ENCODE data around the gene PRAMEF14. TPM values are rescaled to one million over a fixed set of nuclear protein-coding genes. Genes with fewer than 3 reads are reported as not detected.

Gene PRAMEF14
- polyA plus RNA-seq, 1 donor, result not detected

Other genes starting within 250 kb of the PRAMEF14 start
- gene HNRNPCL2, start 230.3 kb downstream of the PRAMEF14 start, polyA plus RNA-seq (ENCODE audit: insufficient read length), result 0.18 TPM
- not detected for gene PRAMEF26, start 191.1 kb downstream of the PRAMEF14 start, polyA plus RNA-seq (ENCODE audit: insufficient read length)
- not detected for gene HNRNPCL4, start 181.5 kb downstream of the PRAMEF14 start, polyA plus RNA-seq (ENCODE audit: insufficient read length)
- gene PRAMEF9, start 175.3 kb downstream of the PRAMEF14 start, polyA plus RNA-seq (ENCODE audit: insufficient read length), result not detected
- gene PRAMEF13, start 145.7 kb downstream of the PRAMEF14 start, polyA plus RNA-seq (ENCODE audit: insufficient read length), result not detected
- not detected for gene PRAMEF18, start 121.0 kb downstream of the PRAMEF14 start, polyA plus RNA-seq (ENCODE audit: insufficient read length)
- not detected for gene PRAMEF5, start 92.9 kb downstream of the PRAMEF14 start, polyA plus RNA-seq (ENCODE audit: insufficient read length)
- not detected for gene PRAMEF8, start 62.0 kb downstream of the PRAMEF14 start, polyA plus RNA-seq (ENCODE audit: insufficient read length)
- gene PRAMEF33, start 43.6 kb downstream of the PRAMEF14 start, polyA plus RNA-seq (ENCODE audit: insufficient read length), result not detected
- gene PRAMEF15, start 31.6 kb downstream of the PRAMEF14 start, polyA plus RNA-seq (ENCODE audit: insufficient read length), result not detected
- not detected for gene PRAMEF19, start 24.8 kb upstream of the PRAMEF14 start, polyA plus RNA-seq (ENCODE audit: insufficient read length)
- gene PRAMEF17, start 42.5 kb upstream of the PRAMEF14 start, polyA plus RNA-seq (ENCODE audit: insufficient read length), result not detected
- not detected for gene PRAMEF20, start 63.3 kb upstream of the PRAMEF14 start, polyA plus RNA-seq (ENCODE audit: insufficient read length)
- 31.8 TPM for gene LRRC38, start 166.9 kb upstream of the PRAMEF14 start, polyA plus RNA-seq (ENCODE audit: insufficient read length)
- gene PDPN, start 236.7 kb upstream of the PRAMEF14 start, polyA plus RNA-seq (ENCODE audit: insufficient read length), result 29.8 TPM

All from hindlimb muscle (tissue), 1 donor.